Liver (tissue), 9 donors: ENCODE measurements around the gene RTP5. TPM values are rescaled to one million over a fixed set of nuclear protein-coding genes. Genes with fewer than 3 reads are reported as not detected.

Experiments
- DNase-seq: peaks from one replicate; pipeline ENCODE4 v3.0.0-alpha.2; 2017; ENCODE audit warnings: low spot score
- H3K27ac ChIP-seq, 2 donors: one replicate each; pipeline ENCODE4 v1.7.0; 2013; ENCODE audit warnings: inconsistent platforms in 2 of 2, low read length in 2 of 2, control low read depth in 1 of 2, low read depth in 1 of 2, mild to moderate bottlenecking in 1 of 2
- H3K27me3 ChIP-seq, 4 donors: one replicate each; pipeline versions ENCODE4 v1.6.1 to v1.7.0; 2013; ENCODE audit warnings: low read length in 3 of 4, inconsistent platforms in 1 of 4, mild to moderate bottlenecking in 1 of 4, moderate library complexity in 1 of 4; ENCODE audit not compliant: control insufficient read depth in 4 of 4, insufficient read depth in 4 of 4
- H3K36me3 ChIP-seq, 4 donors: one replicate each; pipeline versions ENCODE4 v1.6.1 to v1.7.0; 2013; ENCODE audit warnings: low read length in 3 of 4, mild to moderate bottlenecking in 3 of 4, low read depth in 1 of 4, moderate library complexity in 1 of 4; ENCODE audit not compliant: control insufficient read depth in 4 of 4, insufficient read depth in 3 of 4
- H3K4me1 ChIP-seq, 4 donors: one replicate each; pipeline versions ENCODE4 v1.6.1 to v1.7.0; 2013; ENCODE audit warnings: low read length in 3 of 4, mild to moderate bottlenecking in 3 of 4, moderate library complexity in 1 of 4; ENCODE audit not compliant: control insufficient read depth in 4 of 4, insufficient read depth in 4 of 4
- H3K4me3 ChIP-seq, 3 donors: one replicate each; pipeline versions ENCODE4 v1.6.1 to v1.7.0; 2013; ENCODE audit warnings: low read length in 3 of 3, control low read depth in 1 of 3, low read depth in 1 of 3, mild to moderate bottlenecking in 1 of 3
- H3K9ac ChIP-seq, 2 donors: one replicate each; pipeline ENCODE4 v1.7.0; 2013; ENCODE audit warnings: low read length in 2 of 2, mild to moderate bottlenecking in 2 of 2, moderate library complexity in 2 of 2, control low read depth in 1 of 2, low read depth in 1 of 2
- H3K9me3 ChIP-seq, 4 donors: one replicate each; pipeline versions ENCODE4 v1.6.1 to v1.7.0; 2013; ENCODE audit warnings: low read length in 3 of 4; ENCODE audit not compliant: control insufficient read depth in 4 of 4
- EGR1 ChIP-seq, 2 donors: IDR thresholded peaks; 2 replicates each; pipeline ENCODE4 v1.6.1; 2016 to 2018; ENCODE audit warnings: antibody characterized with exemption in 2 of 2, low read depth in 2 of 2
- GABPA ChIP-seq, 2 donors: IDR thresholded peaks in 1 of 2; conservative IDR thresholded peaks in 1 of 2; 2 replicates each; pipeline ENCODE4 v1.6.1; 2016; ENCODE audit warnings: antibody characterized with exemption in 2 of 2, mild to moderate bottlenecking in 1 of 2, moderate library complexity in 1 of 2
- HNF4G ChIP-seq: IDR thresholded peaks from 2 replicates; pipeline ENCODE4 v1.6.1; 2016; ENCODE audit warnings: antibody characterized with exemption
- JUND ChIP-seq, 2 donors: IDR thresholded peaks; 2 replicates each; pipeline ENCODE4 v1.6.1; 2016; ENCODE audit warnings: antibody characterized with exemption in 2 of 2
- RAD21 ChIP-seq, 2 donors: IDR thresholded peaks; 2 replicates each; pipeline ENCODE4 v1.6.1; 2016; ENCODE audit warnings: antibody characterized with exemption in 2 of 2, mild to moderate bottlenecking in 2 of 2
- RXRA ChIP-seq, 2 donors: IDR thresholded peaks; 2 replicates each; pipeline ENCODE4 v1.6.1; 2017 to 2018; ENCODE audit warnings: antibody characterized with exemption in 2 of 2, mild to moderate bottlenecking in 1 of 2
- YY1 ChIP-seq: IDR thresholded peaks from 2 replicates; pipeline ENCODE4 v1.6.1; 2016; ENCODE audit warnings: antibody characterized with exemption, mild to moderate bottlenecking
- WGBS: extraction: QIAGEN DNeasy Blood & Tissue Kit; methylation state at CpG from one replicate; pipeline ENCODE4 v1.1.7; 2013; 5-methylcytosine and 5-hydroxymethylcytosine counted together
- polyA plus RNA-seq, 2 donors: library from polyadenylated mRNA; stranded (reverse) in 1 of 2; unstranded in 1 of 2; fragments of 200-250 nt in 1 of 2; fragments of >200 nt in 1 of 2; fragmentation: Nextera tagmentation in 1 of 2; extraction: Ambion mirVana in 1 of 2; gene quantifications; one replicate each; pipeline versions ENCODE4 v1.2.1 to v1.2.3, GENCODE V29; 2013 to 2015
- total RNA-seq, 2 donors: library from RNA; depleted of rRNA; stranded (reverse); fragments of >200 nt; gene quantifications; one replicate each; pipeline ENCODE4 v1.2.3, GENCODE V29; 2014
- TF ChIP-seq, protein P1 (sequence below): IDR thresholded peaks from 2 replicates; pipeline ENCODE4 v1.6.1; 2016; ENCODE audit warnings: antibody characterized with exemption, mild to moderate bottlenecking
- donor health status: healthy.
- donor health status: healthy.
- donor health status: healthy.
- donor health status: healthy.
- donor health status: healthy.

Gene RTP5
- total and polyA plus RNA-seq, 4 donors: under 0.01 to 0.03 TPM; not detected in 2

DNA sequence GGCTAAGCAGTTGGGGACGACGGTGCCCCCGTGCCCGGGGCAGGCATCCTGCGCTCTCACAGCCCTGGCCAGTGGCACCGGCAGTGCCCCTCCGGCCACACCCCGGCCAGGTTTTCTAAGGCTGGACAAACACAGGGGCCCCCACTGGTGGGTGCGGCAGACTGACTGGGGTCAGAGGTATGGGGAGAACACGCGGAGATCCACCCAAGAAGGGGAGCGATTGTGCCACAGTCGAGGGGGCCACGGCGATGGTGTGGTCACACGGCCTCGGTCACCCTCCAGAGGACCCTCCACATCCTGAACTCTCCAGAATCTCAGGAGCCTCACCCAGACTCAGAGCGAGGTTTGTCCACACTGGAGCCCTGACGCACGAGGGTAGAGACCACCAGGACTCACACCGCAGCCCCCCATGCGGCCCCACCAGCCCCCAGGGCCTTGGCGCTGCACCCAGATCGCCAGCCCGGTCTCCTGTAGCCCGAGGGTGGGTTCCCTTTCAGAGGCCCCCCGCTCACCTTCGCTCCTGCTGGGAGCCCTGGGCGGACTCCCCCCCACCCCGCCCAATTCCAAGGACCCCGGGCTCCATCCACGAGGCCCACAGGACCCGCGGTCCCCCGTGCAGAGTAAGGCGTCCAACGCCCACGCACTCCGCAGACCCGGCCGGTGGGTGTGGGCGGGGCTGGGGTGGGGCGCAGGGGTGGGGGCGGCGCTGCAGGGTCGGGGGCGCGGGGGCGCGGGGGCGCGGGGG lies 26.0 kb upstream of the RTP5 start:
- 51% methylated on average over 52 of the region's 52 CpGs for WGBS
- H3K27ac ChIP-seq: peak overlapping the region; percentile 68 to 69
- no peaks in the 10 kb centered on the region for H3K36me3 ChIP-seq
- peak overlapping the region in 1 of 3 donors; percentile 41 for H3K4me3 ChIP-seq
- H3K9me3 ChIP-seq: no peaks in the 10 kb centered on the region
- H3K4me1 ChIP-seq: peaks cover 0 to 12% (median 4%) of the 10 kb centered on the region in 4 donors
- H3K9ac ChIP-seq: no peak overlapping the region
- no peak for DNase-seq
- no peaks in the 10 kb centered on the region for H3K27me3 ChIP-seq
- TF ChIP-seq JUND (IDR thresholded peaks at IDR 0.05): no peak
- no peak for TF ChIP-seq GABPA (IDR thresholded peaks at IDR 0.05 in 1 of 2, conservative IDR thresholded peaks at IDR 0.05 in 1 of 2)
- no peak for TF ChIP-seq YY1
- TF ChIP-seq RXRA (IDR thresholded peaks at IDR 0.05): no peak

DNA sequence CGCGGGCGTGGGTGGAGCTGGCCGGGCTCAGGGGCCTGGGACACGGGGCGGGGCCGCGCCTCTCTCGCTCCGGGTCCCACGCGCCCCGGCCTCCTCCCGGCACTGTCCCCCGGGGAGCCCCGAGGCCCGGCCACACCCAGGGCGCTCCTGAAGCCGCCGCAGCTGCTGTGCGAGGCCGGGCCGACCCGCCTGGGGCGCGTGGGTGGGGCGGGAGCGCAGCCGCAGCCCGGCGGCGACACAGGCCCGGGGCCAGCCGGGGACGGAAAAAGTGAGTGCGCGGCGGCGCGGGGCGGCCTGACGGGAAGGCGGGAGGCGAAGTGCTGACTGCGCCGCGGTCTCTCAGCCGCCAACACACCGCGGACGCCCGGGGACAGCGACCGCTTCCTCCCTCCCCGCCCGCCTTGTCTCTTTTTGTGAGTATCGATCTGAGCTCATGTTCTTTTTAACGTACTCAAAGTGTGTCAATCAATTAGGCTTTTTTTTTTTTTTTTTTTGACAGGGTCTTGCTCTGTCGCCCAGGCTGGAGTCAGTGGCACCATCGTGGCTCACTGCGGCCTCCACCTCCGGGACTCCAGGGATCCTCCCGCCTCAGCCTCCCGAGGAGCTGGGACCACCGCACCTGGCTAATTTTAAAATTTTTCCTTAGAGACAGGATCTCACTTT lies 25.3 kb upstream of the RTP5 start:
- Histone ChIP-seq H3K9ac (peak overlapping the region in 1 of 2 donors; percentile 28), H3K36me3 (no peaks in the 10 kb centered on the region), H3K4me3 (peak overlapping the region; percentile 11 to 41 (median 17)), H3K9me3 (no peaks in the 10 kb centered on the region), H3K27ac (peak overlapping the region in 1 of 2 donors; percentile 46), H3K4me1 (peaks cover 0 to 12% (median 4%) of the 10 kb centered on the region in 4 donors), H3K27me3 (no peaks in the 10 kb centered on the region)
- DNase-seq: peak; percentile 57
- WGBS: 6% methylated on average over 65 of the region's 65 CpGs
- TF ChIP-seq, protein P1, sequence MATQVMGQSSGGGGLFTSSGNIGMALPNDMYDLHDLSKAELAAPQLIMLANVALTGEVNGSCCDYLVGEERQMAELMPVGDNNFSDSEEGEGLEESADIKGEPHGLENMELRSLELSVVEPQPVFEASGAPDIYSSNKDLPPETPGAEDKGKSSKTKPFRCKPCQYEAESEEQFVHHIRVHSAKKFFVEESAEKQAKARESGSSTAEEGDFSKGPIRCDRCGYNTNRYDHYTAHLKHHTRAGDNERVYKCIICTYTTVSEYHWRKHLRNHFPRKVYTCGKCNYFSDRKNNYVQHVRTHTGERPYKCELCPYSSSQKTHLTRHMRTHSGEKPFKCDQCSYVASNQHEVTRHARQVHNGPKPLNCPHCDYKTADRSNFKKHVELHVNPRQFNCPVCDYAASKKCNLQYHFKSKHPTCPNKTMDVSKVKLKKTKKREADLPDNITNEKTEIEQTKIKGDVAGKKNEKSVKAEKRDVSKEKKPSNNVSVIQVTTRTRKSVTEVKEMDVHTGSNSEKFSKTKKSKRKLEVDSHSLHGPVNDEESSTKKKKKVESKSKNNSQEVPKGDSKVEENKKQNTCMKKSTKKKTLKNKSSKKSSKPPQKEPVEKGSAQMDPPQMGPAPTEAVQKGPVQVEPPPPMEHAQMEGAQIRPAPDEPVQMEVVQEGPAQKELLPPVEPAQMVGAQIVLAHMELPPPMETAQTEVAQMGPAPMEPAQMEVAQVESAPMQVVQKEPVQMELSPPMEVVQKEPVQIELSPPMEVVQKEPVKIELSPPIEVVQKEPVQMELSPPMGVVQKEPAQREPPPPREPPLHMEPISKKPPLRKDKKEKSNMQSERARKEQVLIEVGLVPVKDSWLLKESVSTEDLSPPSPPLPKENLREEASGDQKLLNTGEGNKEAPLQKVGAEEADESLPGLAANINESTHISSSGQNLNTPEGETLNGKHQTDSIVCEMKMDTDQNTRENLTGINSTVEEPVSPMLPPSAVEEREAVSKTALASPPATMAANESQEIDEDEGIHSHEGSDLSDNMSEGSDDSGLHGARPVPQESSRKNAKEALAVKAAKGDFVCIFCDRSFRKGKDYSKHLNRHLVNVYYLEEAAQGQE: no peak
- TF ChIP-seq RAD21 (IDR thresholded peaks at IDR 0.05) (peak in 1 of 2 donors; percentile 3), EGR1 (IDR thresholded peaks at IDR 0.05; ENCODE audit: low read depth in 2 of 2) (peak in 1 of 2 donors; percentile 34), JUND (IDR thresholded peaks at IDR 0.05) (peak in 1 of 2 donors; percentile 86)

- Histone ChIP-seq H3K36me3 (no peaks in the 10 kb centered on the region), H3K9me3 (no peaks in the 10 kb centered on the region), H3K27me3 (no peaks in the 10 kb centered on the region), H3K9ac (peak overlapping the region in 1 of 2 donors; percentile 28), H3K4me3 (no peak overlapping the region), H3K4me1 (peaks cover 0 to 12% (median 4%) of the 10 kb centered on the region in 4 donors), H3K27ac (no peak overlapping the region)
- TF ChIP-seq HNF4G (no peak), EGR1 (IDR thresholded peaks at IDR 0.05; ENCODE audit: low read depth in 2 of 2) (no peak), YY1 (no peak)
- DNase-seq: no peak
- 67% methylated on average over 37 of the region's 37 CpGs for WGBS
These were observed 24.5 kb upstream of the RTP5 start for GRCh38 chr2:241844831-241845578.
